ENCODE data around the gene ARMC8.

DNA sequence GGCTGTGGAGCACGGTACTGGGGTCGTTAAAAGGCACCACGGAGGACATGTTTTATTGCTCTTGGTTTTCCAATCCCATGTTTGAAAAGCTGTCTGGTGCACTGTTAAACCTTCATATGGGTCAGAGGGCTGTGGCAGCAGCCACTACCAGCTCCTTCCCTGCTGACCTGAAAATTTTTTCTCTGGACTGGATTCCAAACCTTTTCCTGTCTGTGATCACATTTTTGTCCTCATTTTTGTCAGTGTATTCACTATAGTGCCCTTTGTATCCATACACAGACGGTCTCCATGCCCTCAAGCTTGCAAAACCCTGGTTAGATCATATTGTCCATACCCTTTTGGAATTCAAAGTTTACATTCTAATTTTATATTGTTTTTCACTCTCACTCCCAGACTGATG, 72.0 kb downstream of the ARMC8 start:
- TF ChIP-seq ZC3H10 (CRISPR knock-in tag; IDR thresholded peaks at IDR 0.05) (no peak), PPARA (CRISPR knock-in tag; IDR thresholded peaks at IDR 0.05; ENCODE audit: borderline replicate concordance) (no peak), ZFP3 (CRISPR knock-in tag; IDR thresholded peaks at IDR 0.05) (no peak), ESRRG (CRISPR knock-in tag; IDR thresholded peaks at IDR 0.05) (no peak), CSDC2 (CRISPR knock-in tag; IDR thresholded peaks at IDR 0.05) (no peak), ARNTL (CRISPR knock-in tag; IDR thresholded peaks at IDR 0.05; ENCODE audit: borderline replicate concordance, low read depth) (no peak), ZNF8 (CRISPR knock-in tag; IDR thresholded peaks at IDR 0.05) (no peak), ZNF565 (CRISPR knock-in tag; conservative IDR thresholded peaks at IDR 0.05; ENCODE audit: low read depth) (no peak)
- TF ChIP-seq, protein P1, sequence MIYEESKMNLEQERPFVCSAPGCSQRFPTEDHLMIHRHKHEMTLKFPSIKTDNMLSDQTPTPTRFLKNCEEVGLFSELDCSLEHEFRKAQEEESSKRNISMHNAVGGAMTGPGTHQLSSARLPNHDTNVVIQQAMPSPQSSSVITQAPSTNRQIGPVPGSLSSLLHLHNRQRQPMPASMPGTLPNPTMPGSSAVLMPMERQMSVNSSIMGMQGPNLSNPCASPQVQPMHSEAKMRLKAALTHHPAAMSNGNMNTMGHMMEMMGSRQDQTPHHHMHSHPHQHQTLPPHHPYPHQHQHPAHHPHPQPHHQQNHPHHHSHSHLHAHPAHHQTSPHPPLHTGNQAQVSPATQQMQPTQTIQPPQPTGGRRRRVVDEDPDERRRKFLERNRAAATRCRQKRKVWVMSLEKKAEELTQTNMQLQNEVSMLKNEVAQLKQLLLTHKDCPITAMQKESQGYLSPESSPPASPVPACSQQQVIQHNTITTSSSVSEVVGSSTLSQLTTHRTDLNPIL (CRISPR knock-in tag; IDR thresholded peaks at IDR 0.05; ENCODE audit: low read depth), result no peak
